Activated T-cell treated with anti-CD3 and anti-CD28 coated beads, Interleukin-2, amount 50 U/mL, for 24 hours (primary cell): ENCODE data around the gene SIAE.

Experiments
- DNase-seq: peaks from one replicate; pipeline ENCODE4 v3.0.0-alpha.2; 2020
- H3K27ac Mint-ChIP-seq: 2 replicates; pipeline ENCODE4 v1.8.0; 2020; ENCODE audit warnings: mild to moderate bottlenecking, mixed read lengths
- H3K27me3 Mint-ChIP-seq: 2 replicates; pipeline ENCODE4 v1.8.0; 2020; ENCODE audit warnings: mixed read lengths
- H3K36me3 Mint-ChIP-seq: 2 replicates; pipeline ENCODE4 v1.8.0; 2020; ENCODE audit warnings: low read depth, mixed read lengths
- H3K4me1 Mint-ChIP-seq: 2 replicates; pipeline ENCODE4 v1.8.0; 2020; ENCODE audit warnings: low read depth, mixed read lengths
- H3K4me3 Mint-ChIP-seq: 2 replicates; pipeline ENCODE4 v1.8.0; 2020; ENCODE audit warnings: mild to moderate bottlenecking, moderate library complexity, mixed read lengths
- H3K9me3 Mint-ChIP-seq: 2 replicates; pipeline ENCODE4 v1.8.0; 2020; ENCODE audit warnings: mixed read lengths

SIAE gene

GRCh38 chr11:124678416-124678815 is 4.9 kb upstream of the SIAE start:
- Mint-ChIP-seq H3K36me3 (peaks cover 12% of the 10 kb centered on the region), H3K4me1 (peaks cover 10% of the 10 kb centered on the region), H3K27ac (no peak overlapping the region), H3K4me3 (no peak overlapping the region), H3K27me3 (no peaks in the 10 kb centered on the region), H3K9me3 (peaks cover 9% of the 10 kb centered on the region)
- DNase-seq = no peak

GRCh38 chr11:124676386-124676785 is 2.8 kb upstream of the SIAE start:
- peaks cover 4% of the 10 kb centered on the region for H3K36me3 Mint-ChIP-seq
- DNase-seq = no peak
- H3K4me3 Mint-ChIP-seq = no peak overlapping the region
- no peaks in the 10 kb centered on the region for H3K27me3 Mint-ChIP-seq
- H3K4me1 Mint-ChIP-seq = peaks cover 24% of the 10 kb centered on the region
- no peaks in the 10 kb centered on the region for H3K9me3 Mint-ChIP-seq
- H3K27ac Mint-ChIP-seq = no peak overlapping the region

DNA sequence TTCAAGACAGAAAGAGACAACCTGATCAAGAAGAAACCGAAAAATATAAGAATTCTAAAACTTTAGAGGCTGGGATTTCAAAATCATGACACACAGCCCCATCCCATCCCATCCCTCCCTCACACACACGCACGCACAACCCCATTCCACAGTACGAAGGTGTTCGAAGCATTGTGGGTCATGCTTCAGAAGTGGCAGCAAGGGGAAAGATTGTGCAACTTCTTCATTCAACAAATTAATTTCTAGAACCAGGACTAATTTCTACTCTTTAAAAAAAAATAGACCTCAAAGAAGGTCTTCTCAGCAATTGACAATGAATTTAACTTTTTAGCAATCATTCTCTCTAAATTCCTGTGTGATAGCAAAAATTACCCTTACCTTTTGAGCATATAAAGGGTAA is 1.0 kb upstream of the SIAE start:
- Mint-ChIP-seq H3K4me1 (peaks cover 34% of the 10 kb centered on the region), H3K27me3 (no peaks in the 10 kb centered on the region), H3K27ac (peak overlapping the region; percentile 94), H3K36me3 (peaks cover 4% of the 10 kb centered on the region), H3K4me3 (peak overlapping the region; percentile 88), H3K9me3 (no peaks in the 10 kb centered on the region)
- no peak for DNase-seq

GRCh38 chr11:124674168-124674517 is 604 bp upstream of the SIAE start:
- Mint-ChIP-seq H3K27me3 (no peaks in the 10 kb centered on the region), H3K4me1 (peaks cover 34% of the 10 kb centered on the region), H3K9me3 (no peaks in the 10 kb centered on the region), H3K27ac (peak overlapping the region; percentile 94), H3K4me3 (peak overlapping the region; percentile 88), H3K36me3 (peaks cover 4% of the 10 kb centered on the region)
- DNase-seq = no peak

DNA sequence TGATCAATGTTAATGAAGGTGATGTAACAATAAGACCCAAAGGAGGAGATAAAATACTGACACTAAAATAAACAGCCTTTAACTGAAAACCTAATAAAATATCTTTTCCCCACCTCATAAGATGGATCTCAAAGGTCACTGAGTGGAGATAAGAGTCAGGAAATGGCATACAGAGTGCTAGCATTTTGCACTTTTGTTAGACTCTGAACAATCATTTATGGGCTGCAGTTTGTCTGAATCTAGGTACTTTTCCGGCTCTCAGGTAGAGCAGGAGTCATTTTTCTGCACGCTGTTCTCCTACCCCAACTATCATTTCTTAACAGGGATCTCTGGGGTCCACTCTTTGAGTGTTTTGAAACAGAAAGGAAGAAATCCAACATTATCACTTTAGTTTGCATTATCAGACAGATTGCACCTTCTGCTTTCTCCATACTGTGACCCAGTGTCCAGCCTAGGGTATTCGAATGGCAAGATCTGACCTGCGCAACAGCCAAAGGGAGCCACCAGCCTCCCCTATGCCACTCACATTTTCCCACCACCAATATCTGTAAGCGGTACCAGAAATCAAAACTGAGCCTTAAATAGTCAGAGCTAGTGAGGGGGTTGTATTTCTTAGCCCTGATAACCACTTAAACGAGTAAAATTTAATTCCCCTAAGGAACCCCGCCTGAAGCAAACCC is 863 bp downstream of the SIAE start:
- Mint-ChIP-seq H3K36me3 (peaks cover 4% of the 10 kb centered on the region), H3K27me3 (no peaks in the 10 kb centered on the region), H3K27ac (peak overlapping the region; percentile 94), H3K9me3 (no peaks in the 10 kb centered on the region), H3K4me3 (peak overlapping the region; percentile 88), H3K4me1 (peaks cover 34% of the 10 kb centered on the region)
- DNase-seq = no peak

- H3K4me3 Mint-ChIP-seq = no peak overlapping the region
- H3K9me3 Mint-ChIP-seq = no peaks in the 10 kb centered on the region
- peaks cover 6% of the 10 kb centered on the region for H3K36me3 Mint-ChIP-seq
- no peak for DNase-seq
- no peak overlapping the region for H3K27ac Mint-ChIP-seq
- H3K27me3 Mint-ChIP-seq = no peaks in the 10 kb centered on the region
- H3K4me1 Mint-ChIP-seq = peaks cover 34% of the 10 kb centered on the region
Measured at GRCh38 chr11:124670732-124671131, 2.8 kb downstream of the SIAE start.

DNA sequence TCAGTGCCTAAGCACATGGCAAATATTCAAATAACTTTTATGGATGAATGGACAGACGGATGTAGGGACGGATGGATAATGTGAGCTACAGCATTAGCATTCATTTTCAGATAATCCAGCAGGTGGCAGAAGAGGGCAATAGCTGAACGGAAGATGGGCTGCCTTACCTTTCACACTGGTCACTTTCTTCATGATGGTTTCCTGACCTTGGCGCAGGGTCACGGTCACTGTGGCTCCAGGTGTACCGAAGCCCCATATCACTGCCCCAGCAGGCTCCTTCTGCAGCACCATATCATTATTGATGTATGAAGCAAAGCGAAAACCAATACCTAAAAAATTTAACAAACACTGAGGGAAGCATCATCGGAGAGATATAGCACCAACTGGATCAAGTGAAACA is 4.3 kb downstream of the SIAE start:
- Mint-ChIP-seq H3K4me3 (no peak overlapping the region), H3K4me1 (peaks cover 25% of the 10 kb centered on the region), H3K27me3 (no peaks in the 10 kb centered on the region), H3K36me3 (peaks cover 6% of the 10 kb centered on the region), H3K9me3 (no peaks in the 10 kb centered on the region), H3K27ac (no peak overlapping the region)
- peak; percentile 44 for DNase-seq

DNA sequence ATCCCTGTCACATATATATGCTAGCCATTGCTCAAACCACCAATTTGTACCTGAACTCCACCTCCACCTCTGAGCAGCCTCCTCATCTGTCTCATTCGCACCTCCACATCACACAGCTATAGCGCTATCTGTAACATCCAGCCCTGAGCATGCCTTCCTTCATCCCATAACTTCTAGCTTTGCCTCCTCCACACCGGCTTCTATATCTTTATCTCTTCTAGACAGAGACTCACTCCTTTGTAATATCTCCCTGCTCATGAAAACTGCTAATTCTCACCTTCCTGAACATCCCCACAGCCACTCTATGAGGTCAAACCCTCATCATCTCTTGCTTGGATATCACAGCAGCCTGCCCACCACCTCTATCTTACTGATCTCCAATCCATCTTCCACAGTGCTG is 5.9 kb downstream of the SIAE start:
- no peak for DNase-seq
- peaks cover 17% of the 10 kb centered on the region for H3K4me1 Mint-ChIP-seq
- H3K9me3 Mint-ChIP-seq = no peaks in the 10 kb centered on the region
- H3K27me3 Mint-ChIP-seq = no peaks in the 10 kb centered on the region
- no peak overlapping the region for H3K4me3 Mint-ChIP-seq
- peaks cover 3% of the 10 kb centered on the region for H3K36me3 Mint-ChIP-seq
- H3K27ac Mint-ChIP-seq = no peak overlapping the region

DNA sequence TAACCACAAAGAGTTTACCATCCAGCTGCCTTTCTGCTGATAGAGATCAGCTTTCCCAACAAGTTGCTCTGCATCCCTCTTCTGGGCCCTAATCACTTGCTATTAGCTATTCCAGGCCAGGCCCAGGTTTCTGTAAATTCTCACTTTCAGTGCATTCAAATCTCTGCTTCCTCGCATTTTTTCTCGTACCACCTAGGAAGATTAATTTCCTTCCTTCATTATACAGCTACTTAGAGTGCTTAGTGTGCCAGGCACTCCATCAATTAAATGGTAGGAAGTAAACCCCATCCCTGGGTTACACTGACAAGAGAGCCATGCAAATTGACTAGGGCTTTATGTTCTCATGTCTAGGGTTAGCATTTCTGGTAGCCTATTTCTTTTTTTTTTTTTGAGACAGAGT is 9.7 kb downstream of the SIAE start:
- H3K36me3 Mint-ChIP-seq = peaks cover 3% of the 10 kb centered on the region
- no peak for DNase-seq
- no peak overlapping the region for H3K27ac Mint-ChIP-seq
- H3K27me3 Mint-ChIP-seq = no peaks in the 10 kb centered on the region
- H3K4me1 Mint-ChIP-seq = no peaks in the 10 kb centered on the region
- H3K9me3 Mint-ChIP-seq = no peaks in the 10 kb centered on the region
- H3K4me3 Mint-ChIP-seq = no peak overlapping the region

- no peaks in the 10 kb centered on the region for H3K27me3 Mint-ChIP-seq
- no peak overlapping the region for H3K27ac Mint-ChIP-seq
- no peak overlapping the region for H3K4me3 Mint-ChIP-seq
- no peak for DNase-seq
- no peaks in the 10 kb centered on the region for H3K9me3 Mint-ChIP-seq
- H3K36me3 Mint-ChIP-seq = peaks cover 8% of the 10 kb centered on the region
- H3K4me1 Mint-ChIP-seq = no peaks in the 10 kb centered on the region
Measured at GRCh38 chr11:124662106-124662505, 11.4 kb downstream of the SIAE start.

GRCh38 chr11:124661553-124661952 is 12.0 kb downstream of the SIAE start:
- no peaks in the 10 kb centered on the region for H3K4me1 Mint-ChIP-seq
- no peaks in the 10 kb centered on the region for H3K27me3 Mint-ChIP-seq
- DNase-seq = no peak
- H3K36me3 Mint-ChIP-seq = peaks cover 9% of the 10 kb centered on the region
- no peaks in the 10 kb centered on the region for H3K9me3 Mint-ChIP-seq
- no peak overlapping the region for H3K27ac Mint-ChIP-seq
- H3K4me3 Mint-ChIP-seq = no peak overlapping the region

DNA sequence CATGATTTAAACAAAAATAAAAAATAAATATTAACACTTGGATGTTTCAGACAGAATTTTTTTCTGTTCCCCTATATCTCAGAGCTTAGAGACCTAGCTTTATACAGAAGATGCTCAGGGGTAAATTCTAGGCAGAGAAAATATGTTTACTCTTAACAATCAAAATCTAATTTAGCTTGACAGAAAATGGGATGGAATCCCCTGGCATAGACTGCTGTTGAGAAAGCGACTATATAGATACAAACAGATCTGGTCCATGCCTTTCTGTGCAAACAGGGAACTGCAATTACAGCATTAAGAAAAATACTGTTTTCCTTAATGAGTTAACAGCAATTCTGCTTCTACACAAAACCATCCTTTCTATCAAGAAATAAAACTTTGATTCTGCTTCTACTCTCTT is 14.6 kb downstream of the SIAE start:
- Mint-ChIP-seq H3K4me1 (no peaks in the 10 kb centered on the region), H3K9me3 (no peaks in the 10 kb centered on the region), H3K27me3 (no peaks in the 10 kb centered on the region), H3K36me3 (peaks cover 7% of the 10 kb centered on the region), H3K4me3 (no peak overlapping the region), H3K27ac (no peak overlapping the region)
- DNase-seq = no peak

DNA sequence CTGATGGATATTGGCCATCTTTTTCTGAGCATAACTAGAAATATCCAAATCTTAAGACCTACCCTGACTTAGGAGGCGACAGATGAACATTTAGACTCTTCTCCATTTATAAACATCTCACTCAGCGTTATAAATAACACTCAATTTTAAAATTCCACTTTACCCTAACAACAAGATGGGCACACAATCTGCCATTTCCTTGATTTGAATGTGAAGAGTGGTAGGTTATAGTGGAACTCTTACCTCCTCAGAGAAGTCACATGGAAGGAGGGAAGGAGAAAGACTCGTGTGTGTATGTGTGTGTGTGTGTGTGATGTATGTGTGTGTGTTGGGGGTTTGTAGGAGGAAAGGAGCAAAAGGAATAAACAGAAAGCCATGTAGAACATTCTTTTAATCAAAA is 15.0 kb downstream of the SIAE start:
- H3K27me3 Mint-ChIP-seq = no peaks in the 10 kb centered on the region
- no peak for DNase-seq
- H3K4me1 Mint-ChIP-seq = no peaks in the 10 kb centered on the region

DNA sequence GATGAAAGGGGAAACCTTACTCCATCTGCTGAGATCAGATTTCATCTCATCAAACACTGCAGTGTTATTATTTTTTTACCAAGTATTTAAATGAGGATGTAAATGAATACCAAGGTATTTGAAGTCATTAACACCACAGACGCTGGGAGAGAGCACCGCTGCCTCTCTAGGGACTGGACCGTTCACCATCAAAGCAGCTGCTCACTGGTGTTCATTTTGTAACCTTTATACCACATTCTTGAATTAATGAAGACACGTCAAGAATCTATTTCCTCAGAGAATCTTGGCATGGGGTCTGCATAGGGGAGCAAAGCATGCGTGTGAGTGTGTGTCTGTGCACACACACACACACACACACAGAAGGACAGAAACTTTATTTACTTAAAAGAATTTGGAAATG is 15.6 kb downstream of the SIAE start:
- Mint-ChIP-seq H3K4me1 (no peaks in the 10 kb centered on the region), H3K36me3 (peaks cover 13% of the 10 kb centered on the region), H3K27me3 (no peaks in the 10 kb centered on the region), H3K27ac (no peak overlapping the region), H3K4me3 (no peak overlapping the region), H3K9me3 (no peaks in the 10 kb centered on the region)
- DNase-seq = no peak

More for the DNA sequence above, 15.0 kb downstream of the SIAE start:
- H3K4me3 Mint-ChIP-seq = no peak overlapping the region
- H3K36me3 Mint-ChIP-seq = peaks cover 8% of the 10 kb centered on the region
- H3K9me3 Mint-ChIP-seq = no peaks in the 10 kb centered on the region
- H3K27ac Mint-ChIP-seq = no peak overlapping the region

GRCh38 chr11:124656774-124657630 is 16.5 kb downstream of the SIAE start:
- Mint-ChIP-seq H3K4me1 (no peaks in the 10 kb centered on the region), H3K36me3 (peaks cover 17% of the 10 kb centered on the region), H3K27ac (no peak overlapping the region), H3K27me3 (no peaks in the 10 kb centered on the region), H3K9me3 (no peaks in the 10 kb centered on the region), H3K4me3 (no peak overlapping the region)
- no peak for DNase-seq
